ENCODE results near the gene SPACA5.
A peak's percentile ranks its signal among the peaks of the same experiment; 100 is the strongest.
"Not testable (repeated sequence)": the region's sequence is repeated elsewhere in the genome, so short reads cannot be mapped to it uniquely, and the experiment has no call there.

Gene SPACA5

DNA sequence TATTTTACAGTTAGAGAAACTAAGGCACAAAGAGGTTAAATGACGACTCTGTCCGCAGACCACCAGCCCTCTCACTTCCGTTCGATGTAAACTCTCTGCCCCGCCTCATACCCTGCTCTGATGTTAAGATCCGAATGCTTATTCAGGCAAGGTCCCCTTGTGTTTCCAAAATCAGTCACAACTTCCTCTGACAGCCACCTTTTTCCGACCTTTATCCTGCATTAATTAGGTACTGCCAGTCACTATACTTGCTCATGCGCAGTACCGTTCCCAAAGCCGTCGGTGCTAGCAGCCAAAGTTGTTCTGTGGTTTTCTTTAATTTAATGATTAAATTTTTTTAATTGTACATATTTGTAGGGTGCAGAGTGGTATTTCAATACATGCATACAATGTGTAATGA is 13.7 kb downstream of the SPACA5 start:
- peak overlapping the region in 6 of 7 experiments; percentile 26 to 52 (median 42) for H3K4me3 ChIP-seq
- peak overlapping the region in 5 of 21 experiments; percentile 89 to 98 (median 94) for H3K27ac ChIP-seq

DNA sequence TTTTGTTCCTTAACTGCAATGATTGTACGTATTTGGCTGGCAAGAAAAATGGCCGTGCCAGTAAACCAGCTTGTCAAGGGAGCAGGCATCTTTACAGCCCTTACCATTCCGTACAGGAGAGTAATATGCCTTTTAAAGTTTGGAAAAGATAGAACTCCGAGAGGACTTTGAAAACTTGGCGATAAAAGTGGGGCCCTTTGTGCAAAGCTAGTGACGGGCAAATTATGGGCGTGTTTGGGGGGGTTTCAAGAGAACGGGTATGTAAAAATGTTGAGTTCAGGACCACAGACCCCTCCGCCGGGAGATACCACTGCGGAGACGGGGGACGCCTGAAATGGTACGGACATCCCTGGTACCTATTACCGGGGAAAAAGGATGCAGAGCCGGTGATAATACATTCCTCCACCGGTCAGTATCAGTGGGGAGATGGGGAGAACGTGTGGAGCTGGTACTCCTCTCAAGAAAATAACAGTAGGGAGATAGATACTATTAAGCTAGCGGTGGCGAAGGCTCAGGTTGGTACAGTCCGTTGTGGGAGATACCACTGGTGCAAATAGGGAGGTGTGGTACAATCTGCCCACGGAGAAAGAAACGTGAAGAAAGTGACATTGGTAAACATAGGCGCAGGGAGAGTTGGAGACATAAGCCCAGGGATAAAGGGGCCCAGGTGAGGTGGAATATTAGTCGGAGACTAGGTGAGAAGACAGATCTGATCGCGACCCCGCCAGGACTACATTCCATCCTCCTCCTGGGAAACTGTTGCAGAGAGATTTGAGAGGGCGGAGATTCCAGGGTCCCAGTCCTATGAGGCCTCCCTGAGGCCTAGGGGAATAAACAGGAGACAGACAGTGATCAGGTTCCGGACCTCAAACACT is 14.5 kb downstream of the SPACA5 start:
- peak overlapping the region; percentile 26 to 52 (median 42) for H3K4me3 ChIP-seq
- peak overlapping the region; percentile 42 to 98 (median 91) for H3K27ac ChIP-seq

DNA sequence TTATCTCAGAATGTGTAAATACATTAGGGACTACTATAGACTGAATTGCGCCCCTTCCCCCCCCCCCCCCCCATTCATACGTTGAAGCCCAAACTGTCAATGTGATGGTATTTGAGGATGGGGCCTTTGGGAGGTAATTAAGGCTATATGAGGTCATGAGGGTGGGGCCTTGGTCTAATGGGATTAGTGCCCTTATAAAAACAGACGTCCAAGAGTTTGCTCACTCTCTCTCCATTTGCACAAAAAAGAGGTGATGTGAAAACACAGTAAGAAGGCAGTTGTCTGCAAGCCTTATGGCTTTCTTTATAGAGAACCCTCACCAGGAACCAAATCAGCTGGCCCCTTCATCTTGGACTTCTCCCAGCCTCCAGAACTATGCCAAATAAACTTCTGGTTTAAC is 15.3 kb downstream of the SPACA5 start:
- H3K4me3 ChIP-seq = no peak overlapping the region
- H3K27ac ChIP-seq = peak overlapping the region in 3 of 21 experiments; percentile 91 to 94 (median 91)

DNA sequence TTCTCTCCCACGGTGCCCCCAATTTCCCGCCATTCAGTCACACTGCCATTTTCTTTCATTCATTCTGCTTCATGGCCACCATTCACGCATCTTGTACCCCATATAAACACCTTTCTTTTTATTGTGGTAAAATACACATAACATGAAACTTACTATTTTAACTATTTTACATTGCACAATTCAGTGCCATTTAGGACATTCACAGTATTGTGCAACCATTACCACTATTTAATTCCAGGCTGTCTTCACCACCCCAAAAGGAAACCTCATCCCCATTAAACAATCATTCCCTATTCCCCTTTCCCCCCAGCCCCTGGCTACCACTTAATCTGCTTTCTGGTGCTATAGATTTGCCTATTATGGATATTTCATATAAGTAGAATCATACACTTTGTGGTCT is 15.9 kb downstream of the SPACA5 start:
- Histone ChIP-seq H3K27ac (no peak overlapping the region), H3K4me3 (no peak overlapping the region)

DNA sequence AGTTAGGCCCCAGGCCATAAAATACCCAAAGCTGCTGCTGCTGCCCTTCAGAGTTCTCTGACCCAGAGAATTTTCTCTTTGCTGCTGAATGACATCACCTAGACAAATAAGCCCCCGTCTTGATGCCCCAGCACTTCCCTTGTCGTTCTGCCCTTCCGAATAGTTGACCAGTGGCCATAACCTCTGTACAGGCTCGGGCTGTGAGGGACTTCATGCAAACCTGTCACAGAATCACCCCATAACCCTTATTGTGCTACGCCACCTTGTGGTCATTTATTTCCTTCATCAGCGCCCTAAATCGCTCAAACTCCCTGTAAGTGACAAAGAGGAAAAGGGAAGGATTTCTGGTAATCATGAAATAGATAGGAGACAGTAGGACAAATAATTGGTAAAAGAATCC is 18.8 kb downstream of the SPACA5 start:
- H3K27ac ChIP-seq = no peak overlapping the region
- no peak overlapping the region for H3K4me3 ChIP-seq

DNA sequence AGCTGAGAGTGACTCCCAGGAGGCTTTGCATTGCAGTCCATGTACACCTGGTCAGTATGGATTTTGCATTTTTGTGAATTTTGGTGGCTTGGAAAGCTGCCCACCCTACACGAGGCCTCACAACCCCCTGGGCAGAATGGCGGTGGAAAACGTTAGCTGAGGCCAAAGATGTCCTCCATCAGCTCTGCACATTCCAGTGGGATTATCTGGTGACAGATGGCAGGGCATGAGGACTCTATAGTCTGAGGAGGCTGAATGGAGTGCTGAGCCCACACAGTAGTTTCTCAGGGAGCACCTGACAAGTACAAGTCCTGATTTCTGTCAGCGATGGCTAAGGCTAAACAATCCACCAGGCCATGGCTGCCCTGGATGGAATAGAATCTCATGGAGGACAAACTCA is 20.8 kb downstream of the SPACA5 start:
- not testable (repeated sequence) for H3K27ac ChIP-seq, H3K4me3 ChIP-seq

DNA sequence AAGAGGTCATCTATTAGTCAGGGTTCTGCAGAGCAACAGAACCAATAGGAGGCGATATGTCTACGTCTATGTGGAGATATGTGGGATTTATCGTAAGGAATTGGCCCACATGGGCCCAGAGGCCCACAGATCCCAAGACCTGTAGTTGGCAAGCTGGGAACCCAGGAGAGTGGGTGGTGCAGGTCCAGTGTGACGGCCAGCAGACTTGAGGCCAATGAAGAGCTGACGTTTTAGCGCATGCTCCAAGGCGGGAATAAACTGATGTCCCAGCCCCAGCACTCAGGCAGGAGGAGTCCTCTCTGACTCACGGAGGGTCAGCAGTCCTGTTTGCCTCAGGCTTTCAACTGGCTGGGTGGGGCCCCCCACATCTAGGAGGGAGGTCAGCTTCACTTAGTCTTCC is 21.3 kb downstream of the SPACA5 start:
- H3K4me3 ChIP-seq = no peak overlapping the region
- no peak overlapping the region for H3K27ac ChIP-seq

DNA sequence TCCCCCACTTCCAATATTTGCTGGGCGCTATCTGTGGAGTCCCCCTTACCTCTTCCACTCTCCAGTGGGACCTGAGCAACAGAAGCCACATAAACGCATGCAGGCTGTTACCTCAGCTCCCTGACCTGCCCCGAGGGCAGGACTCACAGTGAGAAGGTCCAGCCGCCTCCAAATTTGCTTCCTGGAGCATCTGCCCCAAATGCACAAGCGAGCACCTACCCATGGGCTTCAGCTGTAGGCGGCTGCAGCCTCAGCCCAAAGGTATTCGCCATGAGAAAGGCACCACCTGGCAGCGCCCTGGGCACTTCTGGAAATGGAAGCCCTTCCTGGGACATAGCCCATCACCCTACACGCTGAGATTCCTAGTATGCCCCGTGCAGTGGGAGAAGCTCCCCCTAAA is 23.4 kb downstream of the SPACA5 start:
- Histone ChIP-seq H3K4me3 (no peak overlapping the region), H3K27ac (no peak overlapping the region)

DNA sequence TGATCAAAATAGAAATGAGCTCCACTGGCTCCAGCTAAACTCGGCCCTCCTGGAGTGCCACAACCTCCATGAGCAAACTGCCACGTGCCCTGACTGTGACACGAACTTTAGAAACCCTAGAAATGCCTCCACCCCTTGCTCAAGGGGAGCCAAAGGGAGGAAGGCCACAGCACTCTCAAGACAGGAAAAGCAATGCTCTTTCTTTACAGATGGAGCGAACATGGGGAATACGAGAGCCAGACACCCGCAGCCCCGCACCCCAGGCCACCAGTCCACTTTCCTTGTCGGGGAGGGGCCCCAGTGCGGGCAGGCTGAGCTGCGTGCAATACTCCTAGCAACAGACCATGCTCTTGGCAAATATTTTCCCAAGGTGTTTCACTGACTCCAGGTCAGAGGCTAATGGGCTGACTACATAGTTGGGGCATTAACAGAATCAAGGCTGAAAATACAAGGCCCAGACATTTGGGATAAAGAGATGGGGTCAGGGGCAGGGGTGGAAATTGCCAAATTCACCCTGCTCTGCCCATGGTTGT is 23.9 kb downstream of the SPACA5 start:
- H3K27ac ChIP-seq, H3K4me3 ChIP-seq: not testable (repeated sequence)

DNA sequence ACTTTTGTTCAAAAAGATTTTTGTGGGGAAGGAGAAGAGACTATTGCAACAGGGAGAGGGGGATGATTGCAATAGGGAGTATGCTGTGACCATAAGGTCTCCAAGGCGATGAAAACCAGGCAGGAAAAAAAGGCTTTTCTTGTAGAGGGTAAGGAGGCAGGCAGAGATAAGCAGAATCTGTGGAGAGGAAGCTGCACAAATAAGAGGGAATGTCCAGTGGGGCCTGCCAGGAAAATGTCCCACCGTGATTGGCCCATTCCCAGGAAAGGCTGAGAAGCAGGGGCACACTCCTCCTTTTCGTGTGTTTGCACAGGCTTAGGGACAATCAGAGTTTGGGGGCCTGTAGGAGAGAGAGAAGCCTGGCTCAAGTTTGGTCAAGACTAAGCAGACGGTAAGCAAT is 29.1 kb downstream of the SPACA5 start:
- H3K27ac ChIP-seq = no peak overlapping the region
- no peak overlapping the region for H3K4me3 ChIP-seq

DNA sequence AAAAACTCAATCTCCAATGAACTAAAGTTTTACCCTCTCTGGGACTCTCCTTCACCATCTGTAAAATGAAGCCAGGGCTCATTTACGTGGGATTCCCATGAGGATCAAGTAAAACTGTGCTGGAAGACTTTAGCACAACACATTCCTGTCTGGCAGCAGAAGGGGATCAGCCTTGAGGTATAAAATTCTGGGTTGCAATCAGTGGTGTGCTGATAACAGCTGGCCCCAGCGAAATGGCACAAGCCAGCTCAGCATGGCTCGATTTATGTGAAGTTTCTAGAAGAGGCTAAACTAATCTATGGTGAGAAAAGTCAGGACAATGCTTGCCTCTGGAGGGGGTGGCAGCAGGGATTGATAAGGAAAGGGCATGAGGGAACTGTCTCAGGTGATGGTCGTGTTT is 36.3 kb downstream of the SPACA5 start:
- Histone ChIP-seq H3K4me3 (no peak overlapping the region), H3K27ac (no peak overlapping the region)

DNA sequence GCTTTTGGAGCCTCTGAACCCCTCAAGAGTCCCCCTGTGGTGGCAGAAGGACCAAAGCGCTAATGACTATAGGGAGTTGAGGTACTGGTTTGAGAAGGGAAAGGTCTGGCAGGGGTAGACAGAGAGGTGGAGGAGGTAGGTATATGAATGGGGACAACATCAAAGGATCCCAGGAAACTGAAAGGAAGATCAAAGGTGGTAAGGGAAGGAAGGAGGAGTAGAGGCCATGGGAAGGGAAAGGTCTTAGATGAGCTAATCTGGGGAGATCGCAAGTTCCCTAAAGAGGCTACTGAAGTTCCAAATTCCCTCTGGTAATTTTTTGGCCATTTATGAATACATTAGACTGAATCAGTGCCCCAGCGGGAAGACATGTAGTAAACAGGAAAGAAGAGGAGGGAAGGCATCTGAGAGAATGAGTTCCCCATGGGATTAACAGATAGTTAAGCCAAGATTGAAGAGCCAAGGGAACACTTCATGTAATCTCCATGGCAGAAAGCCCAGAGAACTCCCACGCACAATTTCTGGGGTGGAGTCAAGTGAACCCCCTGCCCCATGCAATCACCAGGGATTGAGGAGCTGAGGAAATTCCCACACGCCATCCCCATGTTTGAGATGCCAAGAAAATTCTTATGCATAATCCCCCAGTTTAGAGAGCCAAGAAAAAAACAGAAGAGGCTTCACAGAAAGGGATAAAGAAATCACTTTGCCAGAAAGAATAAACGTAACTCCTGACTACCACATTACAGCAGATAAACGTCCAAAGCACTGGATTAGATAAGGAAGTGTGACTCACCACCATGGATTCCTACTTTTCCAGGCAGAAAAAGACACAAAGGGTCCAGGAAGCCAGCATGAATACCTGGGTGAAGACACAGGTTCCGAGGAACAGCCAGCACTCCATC is 38.9 kb downstream of the SPACA5 start:
- H3K4me3 ChIP-seq = no peak overlapping the region
- peak overlapping the region in 7 of 21 experiments; percentile 7 to 43 (median 31) for H3K27ac ChIP-seq

DNA sequence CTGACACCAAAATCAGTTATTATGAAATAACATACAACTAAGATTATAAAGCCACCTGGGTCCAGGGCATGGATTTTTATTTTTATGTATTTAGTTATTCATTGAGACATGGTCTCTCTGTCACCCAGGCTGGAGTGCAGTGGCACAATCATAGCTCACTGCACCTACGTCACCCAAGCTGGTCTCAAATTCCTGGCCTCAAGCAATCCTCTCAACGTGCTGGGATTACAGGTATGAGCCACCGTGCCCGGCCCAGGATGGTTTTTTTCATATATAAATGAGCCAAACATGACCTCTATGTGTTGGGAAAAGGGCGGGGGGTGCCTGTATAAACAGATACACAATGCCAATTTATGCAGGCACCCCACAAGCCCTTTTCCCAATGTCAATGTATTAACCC is 40.1 kb downstream of the SPACA5 start:
- no peak overlapping the region for H3K4me3 ChIP-seq
- H3K27ac ChIP-seq = peak overlapping the region in 2 of 21 experiments; percentile 16 to 43

DNA sequence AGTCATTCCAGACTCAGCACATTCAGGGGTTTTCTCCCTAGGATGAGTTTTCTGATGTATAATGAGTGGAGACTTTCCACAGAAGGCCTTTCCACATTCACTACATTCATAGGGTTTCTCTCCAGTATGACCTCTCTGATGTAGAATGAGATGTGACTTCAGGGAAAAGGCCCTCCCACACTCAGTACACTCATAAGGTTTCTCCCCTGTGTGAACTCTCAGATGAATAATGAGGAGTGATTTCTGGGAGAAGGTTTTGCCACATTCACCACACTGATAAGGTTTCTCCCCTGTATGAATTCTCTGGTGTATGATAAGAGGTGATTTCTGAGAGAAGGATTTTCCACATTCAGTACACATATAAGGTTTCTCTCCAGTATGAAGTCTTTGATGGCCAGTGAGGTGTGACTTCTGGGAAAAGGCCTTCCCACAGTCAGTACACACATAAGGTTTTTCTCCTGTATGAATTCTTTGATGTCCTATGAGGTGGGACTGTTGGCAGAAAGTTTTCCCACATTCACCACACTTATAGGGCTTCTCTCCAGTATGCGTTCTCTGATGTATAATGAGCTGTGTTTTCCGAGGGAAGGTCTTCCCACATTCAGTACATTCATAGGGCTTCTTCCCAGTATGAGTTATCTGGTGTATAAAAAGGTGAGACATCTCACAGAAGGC is 52.0 kb downstream of the SPACA5 start:
- Histone ChIP-seq H3K4me3 (no peak overlapping the region), H3K27ac (no peak overlapping the region)

DNA sequence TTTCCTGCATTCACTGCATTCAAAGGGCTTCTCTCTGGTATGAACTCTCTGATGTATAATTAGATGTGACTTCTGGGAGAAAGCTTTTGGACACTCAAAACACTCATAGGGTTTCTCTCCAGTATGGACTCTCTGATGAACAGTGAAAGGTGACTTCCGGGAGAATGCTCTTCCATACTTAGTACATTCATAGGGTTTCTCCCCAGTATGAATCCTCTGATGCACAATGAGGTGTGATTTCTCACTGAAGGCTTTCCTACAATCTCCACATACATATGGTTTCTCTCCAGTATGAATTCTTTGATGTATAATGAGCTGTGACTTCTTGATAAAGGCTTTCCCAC is 52.5 kb downstream of the SPACA5 start:
- Histone ChIP-seq H3K27ac (no peak overlapping the region), H3K4me3 (no peak overlapping the region)
